Right atrium auricular region (tissue), 2 donors: Measurements from ENCODE around the gene ZNF436. TPM values are rescaled to one million over a fixed set of nuclear protein-coding genes. Genes with fewer than 3 reads are reported as not detected.

ENCODE experiments used
- DNase-seq: peaks from one replicate; pipeline ENCODE4 v3.0.0-alpha.2; 2019; ENCODE audit warnings: low spot score
- H3K27ac ChIP-seq, 2 donors: fragments of 200-600 bp; sonication (generic); 1 replicate in 1 of 2; 2 replicates in 1 of 2; pipeline ENCODE4 v1.5.1; 2016 to 2019
- H3K27me3 ChIP-seq, 2 donors: fragments of 200-600 bp; sonication (generic); one replicate each; pipeline versions ENCODE4 v1.5.1 to v1.6.0; 2017 to 2019
- H3K36me3 ChIP-seq: fragments of 200-600 bp; sonication (generic); one replicate; pipeline ENCODE4 v1.5.1; 2016
- H3K4me1 ChIP-seq, 2 donors: fragments of 200-600 bp; sonication (generic); one replicate each; pipeline versions ENCODE4 v1.5.1 to v1.6.0; 2017 to 2019
- H3K4me3 ChIP-seq, 2 donors: fragments of 200-600 bp; sonication (generic); 1 replicate in 1 of 2; 2 replicates in 1 of 2; pipeline ENCODE4 v1.5.1; 2017 to 2019; ENCODE audit warnings: mild to moderate bottlenecking in 1 of 2, moderate library complexity in 1 of 2
- H3K9me3 ChIP-seq, 2 donors: fragments of 200-600 bp; sonication (generic); one replicate each; pipeline ENCODE4 v1.5.1; 2019
- CTCF ChIP-seq, 2 donors: fragments of 200-600 bp; sonication (generic); IDR thresholded peaks; one replicate each; pipeline ENCODE4 v1.5.1; 2019; ENCODE audit warnings: antibody characterized with exemption in 2 of 2
- total RNA-seq, 2 donors: library from RNA; depleted of rRNA; stranded (reverse); fragments of >200 nt; gene quantifications; one replicate each; pipeline ENCODE4 v1.1.0, GENCODE V29; 2016

The ZNF436 gene
- total RNA-seq, 2 donors from 2014 or later: 7.9 to 10.0 TPM

DNA sequence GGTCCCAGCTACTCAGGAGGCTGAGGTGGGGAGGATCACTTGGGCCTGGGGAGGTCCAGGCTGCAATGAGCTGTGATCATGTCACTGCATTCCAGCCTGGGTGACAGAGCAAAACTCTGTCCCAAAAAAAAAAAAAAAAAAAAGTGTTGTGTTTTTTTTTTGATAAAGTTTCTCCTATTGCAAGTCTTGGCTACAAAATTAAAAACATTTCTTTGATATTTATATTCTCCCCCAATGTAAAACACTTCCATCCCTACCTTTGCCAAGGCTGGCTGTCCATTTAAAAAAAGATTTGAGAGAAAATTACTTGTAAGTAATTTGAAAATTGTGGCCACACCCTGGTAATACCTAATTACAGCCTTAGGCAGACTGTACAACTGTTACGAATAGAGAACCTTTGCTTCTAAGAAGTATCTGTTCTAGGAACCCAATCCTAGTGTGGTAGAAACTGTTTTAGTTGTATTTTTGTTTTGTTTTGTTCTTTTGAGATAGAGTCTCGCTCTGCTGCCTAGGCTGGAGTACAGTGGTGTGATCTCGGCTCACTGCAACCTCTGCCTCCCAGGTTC is 11.2 kb downstream of the ZNF436 start:
- Histone ChIP-seq H3K27ac (no peak overlapping the region), H3K9me3 (peaks cover 26 to 41% of the 10 kb centered on the region in 2 donors)
- TF ChIP-seq CTCF (IDR thresholded peaks at IDR 0.05): no peak

DNA sequence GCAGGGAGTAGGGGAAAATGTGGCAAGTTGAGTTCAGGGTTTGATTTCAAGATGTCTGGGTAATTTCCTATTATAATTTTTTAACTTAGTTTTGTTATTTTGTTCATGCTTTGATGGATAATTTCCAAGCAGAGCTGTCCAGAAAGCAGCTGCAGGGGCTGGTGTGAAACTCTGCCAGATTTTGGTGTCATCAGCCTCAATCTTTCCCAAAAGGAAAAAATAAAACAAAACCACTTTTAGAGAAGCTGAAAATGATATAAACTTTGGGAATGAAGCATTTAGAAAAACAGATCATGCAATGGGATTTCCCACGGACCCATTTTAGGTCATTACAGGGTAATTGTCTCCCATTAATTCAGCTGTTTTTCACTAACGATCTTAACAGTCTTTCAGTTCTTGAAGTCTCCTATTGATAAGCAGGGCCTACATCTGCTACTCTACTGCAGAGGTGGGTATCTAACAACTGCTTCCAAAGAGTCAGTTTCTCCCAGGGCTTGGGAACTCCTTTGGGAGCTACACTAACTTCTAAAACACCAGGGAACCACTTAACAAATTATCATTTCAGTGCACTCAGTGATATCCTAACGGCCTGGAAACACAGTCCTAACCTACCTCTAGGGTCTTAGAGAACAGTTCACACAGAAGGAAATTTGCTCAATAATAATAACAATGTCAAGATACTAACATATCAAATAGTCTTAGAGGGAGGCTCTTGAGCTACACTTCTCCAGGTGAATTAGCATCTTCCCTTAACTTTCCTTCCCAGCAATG is 12.3 kb downstream of the ZNF436 start:
- H3K27me3 ChIP-seq: no peaks in the 10 kb centered on the region
- no peak for TF ChIP-seq CTCF (IDR thresholded peaks at IDR 0.05)
- H3K9me3 ChIP-seq: peaks cover 16 to 31% of the 10 kb centered on the region in 2 donors
- H3K4me3 ChIP-seq: no peak overlapping the region
- DNase-seq: no peak
- H3K36me3 ChIP-seq: peaks cover 30% of the 10 kb centered on the region
- peak overlapping the region in 1 of 2 donors; percentile 37 for H3K27ac ChIP-seq
- H3K4me1 ChIP-seq: peaks cover 0 to 5% of the 10 kb centered on the region in 2 donors

More for the DNA sequence above, 11.2 kb downstream of the ZNF436 start:
- H3K4me3 ChIP-seq: no peak overlapping the region
- peaks cover 41% of the 10 kb centered on the region for H3K36me3 ChIP-seq
- no peak for DNase-seq
- peaks cover 0 to 5% of the 10 kb centered on the region in 2 donors for H3K4me1 ChIP-seq
- no peaks in the 10 kb centered on the region for H3K27me3 ChIP-seq

GRCh38 chr1:23356471-23357137 is 13.0 kb downstream of the ZNF436 start:
- no peak overlapping the region for H3K4me3 ChIP-seq
- DNase-seq: no peak
- peaks cover 0 to 5% of the 10 kb centered on the region in 2 donors for H3K4me1 ChIP-seq
- H3K36me3 ChIP-seq: peaks cover 23% of the 10 kb centered on the region
- H3K27ac ChIP-seq: no peak overlapping the region
- H3K27me3 ChIP-seq: no peaks in the 10 kb centered on the region
- TF ChIP-seq CTCF (IDR thresholded peaks at IDR 0.05): no peak
- H3K9me3 ChIP-seq: peaks cover 8 to 24% of the 10 kb centered on the region in 2 donors

- DNase-seq: no peak
- Histone ChIP-seq H3K27ac (no peak overlapping the region), H3K36me3 (no peaks in the 10 kb centered on the region), H3K4me3 (no peak overlapping the region), H3K4me1 (peaks cover 0 to 5% of the 10 kb centered on the region in 2 donors), H3K9me3 (no peaks in the 10 kb centered on the region), H3K27me3 (no peaks in the 10 kb centered on the region)
- no peak for TF ChIP-seq CTCF (IDR thresholded peaks at IDR 0.05)
Measured at GRCh38 chr1:23354245-23354644, 15.4 kb downstream of the ZNF436 start.

GRCh38 chr1:23352096-23352695 is 17.4 kb downstream of the ZNF436 start:
- Histone ChIP-seq H3K36me3 (no peaks in the 10 kb centered on the region), H3K9me3 (no peaks in the 10 kb centered on the region)
- no peak for TF ChIP-seq CTCF (IDR thresholded peaks at IDR 0.05)

More at GRCh38 chr1:23352096-23352695, 17.4 kb downstream of the ZNF436 start:
- Histone ChIP-seq H3K4me3 (no peak overlapping the region), H3K4me1 (peaks cover 0 to 2% of the 10 kb centered on the region in 2 donors), H3K27ac (no peak overlapping the region), H3K27me3 (no peaks in the 10 kb centered on the region)
- DNase-seq: no peak
